PC-9 (cell line): Measurements from ENCODE around the gene KCNK2.

Experiments used
- CTCF ChIP-seq: fragments of 200-600 bp; sonication (generic); conservative IDR thresholded peaks from 2 replicates; pipeline ENCODE4 v1.6.1; 2017; ENCODE audit warnings: mixed run types, antibody characterized with exemption, mild to moderate bottlenecking, moderate library complexity
- EZH2 ChIP-seq: fragments of 200-600 bp; sonication (generic); IDR thresholded peaks from 2 replicates; pipeline ENCODE4 v1.8.0; 2017; ENCODE audit warnings: antibody characterized with exemption, low read depth

- no peak for TF ChIP-seq CTCF
- TF ChIP-seq EZH2 = no peak
These were observed 935 bp downstream of the KCNK2 start for GRCh38 chr1:215083383-215083961.
